GM12878 (cell line): Measurements from ENCODE around the gene SERPINE3. TPM values are rescaled to one million over a fixed set of nuclear protein-coding genes. Genes with fewer than 3 reads are reported as not detected.

ENCODE experiments used
- ATAC-seq: fragments of 200-7000 bp; cut with Tn5 transposase; 3 replicates; pipeline ENCODE4 v1.9.1; 2020; ENCODE audit warnings: mild to moderate bottlenecking, moderate library complexity
- BruUV-seq: library from RNA; stranded (reverse); fragments of 400-500 nt; replicated peaks from 2 replicates; lab custom pipeline; 2021; lab: Mats Ljungman, UMichigan
- CTCF ChIA-PET: fragments of 300-600 bp; sonication (Branson Sonifier 250); formaldehyde crosslinking; extraction: SDS; loops from one replicate; lab custom pipeline; 2021; ENCODE audit warnings: inconsistent platforms; lab: Yijun Ruan, JAX
- POLR2A ChIA-PET: fragments of 350-600 bp; formaldehyde crosslinking; extraction: SDS; loops from one replicate; lab custom pipeline; 2021; ENCODE audit warnings: inconsistent platforms; lab: Charles Lee
- RAD21 ChIA-PET: fragments of 300-600 bp; sonication (Branson Sonifier 250); formaldehyde crosslinking; loops from one replicate; lab custom pipeline; 2023; ENCODE audit warnings: antibody characterized with exemption; ENCODE audit not compliant: unreplicated experiment; lab: Charles Lee
- SMC1A ChIA-PET: fragments of 300-600 bp; sonication (Branson Sonifier 250); formaldehyde crosslinking; loops from one replicate; lab custom pipeline; 2023; ENCODE audit not compliant: unreplicated experiment, uncharacterized antibody; lab: Charles Lee
- DNase-seq: peaks from one replicate; pipeline ENCODE4 v3.0.0-alpha.2; 2011; ENCODE audit warnings: low read depth, low spot score
- FAIRE-seq: peaks from 3 replicates; lab custom pipeline; 2011; peaks lifted over from hg19 to GRCh38; lab: Jason Lieb, UNC
- H2AFZ ChIP-seq: 2 replicates; pipeline ENCODE4 v1.6.0; 2011; ENCODE audit warnings: low read depth, low read length, control low read depth; ENCODE audit not compliant: control insufficient read depth
- H3K27ac ChIP-seq: 2 replicates; pipeline ENCODE4 v1.5.1; 2011; ENCODE audit warnings: control low read depth; ENCODE audit not compliant: control insufficient read depth, insufficient read depth
- H3K27me3 ChIP-seq, 2 experiments: replicated peaks in 1 of 2; 2 replicates each; pipeline versions ENCODE4 v1.6.0 to v1.6.1; 2011; ENCODE audit warnings: low read length in 1 of 2; ENCODE audit not compliant: control insufficient read depth in 2 of 2, insufficient read depth in 2 of 2
- H3K36me3 ChIP-seq, 2 experiments: 2 replicates each; pipeline ENCODE4 v1.5.1; 2011; ENCODE audit warnings: low read length in 1 of 2; ENCODE audit not compliant: control insufficient read depth in 2 of 2, insufficient read depth in 2 of 2
- H3K4me1 ChIP-seq: 2 replicates; pipeline ENCODE4 v1.6.1; 2011; ENCODE audit warnings: mild to moderate bottlenecking, low read length, moderate library complexity, mixed read lengths; ENCODE audit not compliant: control insufficient read depth, insufficient read depth
- H3K4me2 ChIP-seq: 2 replicates; pipeline ENCODE4 v1.6.0; 2011; ENCODE audit warnings: control low read depth; ENCODE audit not compliant: control insufficient read depth, insufficient read depth
- H3K4me3 ChIP-seq: fragments of 200-600 bp; sonication (generic); 2 replicates; pipeline ENCODE4 v1.5.1; 2016
- H3K79me2 ChIP-seq: 2 replicates; pipeline ENCODE4 v1.6.0; 2011; ENCODE audit warnings: low read length; ENCODE audit not compliant: control insufficient read depth, insufficient read depth
- H3K9ac ChIP-seq: 2 replicates; pipeline ENCODE4 v1.8.0; 2011; ENCODE audit warnings: low read length, control low read depth, mixed read lengths; ENCODE audit not compliant: control insufficient read depth, insufficient read depth
- H3K9me3 ChIP-seq: replicated peaks from 3 replicates; pipeline ENCODE4 v1.5.1; 2011; ENCODE audit warnings: mild to moderate bottlenecking, low read length; ENCODE audit not compliant: control insufficient read depth, insufficient read depth
- H4K20me1 ChIP-seq: 2 replicates; pipeline ENCODE4 v1.6.0; 2011; ENCODE audit not compliant: control insufficient read depth, insufficient read depth
- BCL11A ChIP-seq: IDR thresholded peaks from 2 replicates; pipeline ENCODE4 v1.6.1; 2011; ENCODE audit warnings: low read depth, low read length
- CBFB ChIP-seq: IDR thresholded peaks from 2 replicates; pipeline ENCODE4 v1.6.1; 2016; ENCODE audit warnings: antibody characterized with exemption, low read depth
- CHD2 ChIP-seq: IDR thresholded peaks from 2 replicates; pipeline ENCODE4 v1.6.1; 2011; ENCODE audit warnings: low read depth, low read length, improper control_type of control experiment, borderline replicate concordance
- CTCF ChIP-seq, 3 experiments: IDR thresholded peaks in 2 of 3; conservative IDR thresholded peaks in 1 of 3; 2 replicates each; pipeline ENCODE4 v1.5.1; 2011; ENCODE audit warnings: low read depth in 3 of 3, low read length in 3 of 3, mild to moderate bottlenecking in 3 of 3, control low read depth in 2 of 3, moderate library complexity in 2 of 3, inconsistent platforms in 1 of 3, mixed read lengths in 1 of 3; ENCODE audit not compliant: control insufficient read depth in 2 of 3, insufficient read depth in 1 of 3; ENCODE audit errors: extremely low read depth in 1 of 3
- EED ChIP-seq: sonication (generic); IDR thresholded peaks from 2 replicates; pipeline ENCODE4 v1.6.1; 2016; ENCODE audit warnings: antibody characterized with exemption, low read depth
- ESRRA ChIP-seq: IDR thresholded peaks from 2 replicates; pipeline ENCODE4 v1.6.1; 2012; ENCODE audit warnings: mild to moderate bottlenecking, low read length, improper control_type of control experiment
- MAX ChIP-seq: IDR thresholded peaks from 2 replicates; pipeline ENCODE4 v1.6.1; 2012; ENCODE audit warnings: low read depth, low read length, improper control_type of control experiment
- MYC ChIP-seq: IDR thresholded peaks from 2 replicates; pipeline ENCODE4 v1.6.1; 2011; ENCODE audit warnings: mild to moderate bottlenecking, low read length, moderate library complexity, inconsistent platforms; ENCODE audit not compliant: insufficient read depth, insufficient replicate concordance, insufficient read length, severe bottlenecking
- NFYA ChIP-seq: IDR thresholded peaks from 2 replicates; pipeline ENCODE4 v1.6.1; 2011; ENCODE audit warnings: low read depth, mild to moderate bottlenecking, low read length, improper control_type of control experiment, borderline replicate concordance
- RCOR1 ChIP-seq: conservative IDR thresholded peaks from 2 replicates; pipeline ENCODE4 v1.6.1; 2012; ENCODE audit warnings: low read depth, low read length, improper control_type of control experiment
- RFX5 ChIP-seq: IDR thresholded peaks from 2 replicates; pipeline ENCODE4 v1.6.1; 2011; ENCODE audit warnings: low read depth, low read length, improper control_type of control experiment
- TCF12 ChIP-seq: IDR thresholded peaks from 2 replicates; pipeline ENCODE4 v1.6.1; 2011; ENCODE audit warnings: low read depth, mild to moderate bottlenecking, low read length
- YY1 ChIP-seq: IDR thresholded peaks from 2 replicates; pipeline ENCODE4 v1.6.1; 2011; ENCODE audit warnings: low read depth, mild to moderate bottlenecking, low read length
- ZBED1 ChIP-seq: IDR thresholded peaks from 2 replicates; pipeline ENCODE4 v1.6.1; 2016; ENCODE audit warnings: borderline replicate concordance
- ZBTB33 ChIP-seq: fragments of 450-650 bp; IDR thresholded peaks from 2 replicates; pipeline ENCODE4 v1.6.1; 2017; ENCODE audit warnings: mild to moderate bottlenecking
- ZNF384 ChIP-seq: IDR thresholded peaks from 2 replicates; pipeline ENCODE4 v1.6.1; 2012; ENCODE audit warnings: low read depth, mild to moderate bottlenecking, low read length, improper control_type of control experiment, borderline replicate concordance
- ZZZ3 ChIP-seq: IDR thresholded peaks from 2 replicates; pipeline ENCODE4 v1.6.1; 2011; ENCODE audit warnings: low read depth; ENCODE audit not compliant: control insufficient read depth, insufficient read length
- WGBS: methylation state at CpG from one replicate; pipeline ENCODE4 v1.1.6; 2016; ENCODE audit warnings: low lambda C conversion rate; ENCODE audit not compliant: insufficient replicate concordance, insufficient coverage; ENCODE audit errors: missing lambda C conversion rate; 5-methylcytosine and 5-hydroxymethylcytosine counted together
- in situ Hi-C: fragments of 300-500 bp; cut with MboI; formaldehyde crosslinking; loops from 9 replicates; pipeline ENCODE4 v1.14.3; 2018; ENCODE audit warnings: mixed read lengths
- intact Hi-C: fragments of 100-400 bp; cut with micrococcal nuclease; formaldehyde crosslinking; loops from one replicate; pipeline ENCODE4 v1.14.2; 2022; ENCODE audit not compliant: unreplicated experiment
- polyA plus RNA-seq, 11 experiments: library from polyadenylated mRNA; depleted of rRNA in 4 of 11; unstranded in 6 of 11; stranded (reverse) in 5 of 11; fragments of >200 nt; fragmentation: Nextera tagmentation in 4 of 11; fragmentation: Illumina TruSeq in 1 of 11; extraction: Ambion mirVana in 4 of 11; extraction: Trizol in 1 of 11; gene quantifications; 1 replicate in 1 of 11; 2 replicates in 10 of 11; pipeline versions ENCODE4 v1.2.1 to v1.2.3, GENCODE V29; 2011 to 2016; ENCODE audit warnings: inconsistent platforms in 2 of 11, missing spikeins in 2 of 11, low read depth in 1 of 11
- total RNA-seq, 4 experiments: library from RNA; depleted of rRNA in 3 of 4; stranded (reverse); fragments of >200 nt in 3 of 4; fragmentation: Illumina TruSeq in 1 of 4; extraction: Trizol in 1 of 4; gene quantifications; 2 replicates each; pipeline versions ENCODE4 v1.2.1 to v1.2.3, GENCODE V29; 2013 to 2021
- TF ChIP-seq, protein P1 (sequence below): fragments of 450-650 bp; IDR thresholded peaks from 2 replicates; pipeline ENCODE4 v1.6.1; 2016; ENCODE audit warnings: mild to moderate bottlenecking

The SERPINE3 gene
- total and polyA plus RNA-seq, 10 of the 15 experiments (the other 5 are each of a cell fraction or from before 2014, with no cell fraction given): 0.19 TPM; not detected in 9

DNA sequence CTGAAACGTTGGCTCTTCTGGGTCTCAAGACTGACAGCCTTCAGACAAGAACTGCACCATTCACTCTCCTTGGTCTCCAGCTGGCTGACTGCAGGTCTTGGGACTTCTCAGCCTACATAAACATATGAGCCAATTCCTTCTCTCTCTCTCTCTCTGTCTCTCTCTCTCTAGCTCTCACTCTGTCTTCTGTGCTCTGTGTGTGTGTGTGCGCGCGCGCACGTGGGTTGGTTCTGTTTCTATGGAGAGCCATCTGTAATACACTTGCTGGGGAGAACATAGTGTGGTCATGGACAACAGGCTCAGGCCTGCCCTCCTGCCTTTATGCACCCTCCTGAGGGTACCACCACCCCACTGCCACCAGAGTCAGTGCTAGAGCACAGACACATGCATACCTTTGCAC is 13.7 kb upstream of the SERPINE3 start:
- Histone ChIP-seq H3K4me3 (no peak overlapping the region), H3K79me2 (no peaks in the 10 kb centered on the region), H3K9me3 (no peaks in the 10 kb centered on the region), H4K20me1 (no peaks in the 10 kb centered on the region), H2AFZ (no peak overlapping the region), H3K27me3 (no peaks in the 10 kb centered on the region), H3K4me2 (no peak overlapping the region), H3K27ac (no peak overlapping the region), H3K36me3 (no peaks in the 10 kb centered on the region), H3K4me1 (peaks cover 10% of the 10 kb centered on the region), H3K9ac (no peak overlapping the region)
- in situ Hi-C loops: no loop called here
- WGBS: 82% methylated on average over 6 of the region's 6 CpGs
- TF ChIP-seq MAX (no peak), CHD2 (no peak), CTCF (IDR thresholded peaks at IDR 0.05 in 2 of 3, conservative IDR thresholded peaks at IDR 0.05 in 1 of 3; ENCODE audit: control insufficient read depth in 2 of 3, extremely low read depth in 1 of 3, insufficient read depth in 1 of 3, low read depth in 3 of 3, low read length in 3 of 3) (no peak), EED (no peak), RFX5 (no peak), BCL11A (no peak), NFYA (no peak), RCOR1 (no peak), ZBTB33 (no peak), YY1 (no peak), ZBED1 (no peak), ZZZ3 (no peak), ZNF384 (no peak), TCF12 (no peak), ESRRA (no peak), MYC (no peak), CBFB (no peak)
- TF ChIP-seq, protein P1, sequence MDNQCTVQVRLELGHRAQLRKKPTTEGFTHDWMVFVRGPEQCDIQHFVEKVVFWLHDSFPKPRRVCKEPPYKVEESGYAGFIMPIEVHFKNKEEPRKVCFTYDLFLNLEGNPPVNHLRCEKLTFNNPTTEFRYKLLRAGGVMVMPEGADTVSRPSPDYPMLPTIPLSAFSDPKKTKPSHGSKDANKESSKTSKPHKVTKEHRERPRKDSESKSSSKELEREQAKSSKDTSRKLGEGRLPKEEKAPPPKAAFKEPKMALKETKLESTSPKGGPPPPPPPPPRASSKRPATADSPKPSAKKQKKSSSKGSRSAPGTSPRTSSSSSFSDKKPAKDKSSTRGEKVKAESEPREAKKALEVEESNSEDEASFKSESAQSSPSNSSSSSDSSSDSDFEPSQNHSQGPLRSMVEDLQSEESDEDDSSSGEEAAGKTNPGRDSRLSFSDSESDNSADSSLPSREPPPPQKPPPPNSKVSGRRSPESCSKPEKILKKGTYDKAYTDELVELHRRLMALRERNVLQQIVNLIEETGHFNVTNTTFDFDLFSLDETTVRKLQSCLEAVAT: no peak
- CTCF ChIA-PET: no interaction called here
- intact Hi-C loops: no loop called here
- BruUV-seq: no TSS peak
- RAD21 ChIA-PET: interaction anchor here (1.1 kb wide), 1 partner anchor 40 kb away, joined by 5 read pairs; no protein-coding TSS in a partner anchor
- POLR2A ChIA-PET: interaction anchor here (1.0 kb wide), 1 partner anchor 11 kb away, joined by 3 read pairs; no protein-coding TSS in a partner anchor
- no peak for DNase-seq
- FAIRE-seq: no peak
- SMC1A ChIA-PET: no interaction called here
- ATAC-seq: no peak
